Loucy (cell line): Measurements from ENCODE around the gene UBR4.

ENCODE experiments used
- EZH2phosphoT487 ChIP-seq: fragments of 200-600 bp; IDR thresholded peaks from 2 replicates; pipeline ENCODE4 v1.6.1; 2018; ENCODE audit warnings: antibody characterized with exemption, mild to moderate bottlenecking, moderate library complexity, borderline replicate concordance
- TF ChIP-seq, protein P1 (sequence below): fragments of 200-600 bp; sonication (generic); conservative IDR thresholded peaks from 2 replicates; pipeline ENCODE4 v1.5.1; 2014; ENCODE audit warnings: mild to moderate bottlenecking, antibody characterized with exemption, low read length

DNA sequence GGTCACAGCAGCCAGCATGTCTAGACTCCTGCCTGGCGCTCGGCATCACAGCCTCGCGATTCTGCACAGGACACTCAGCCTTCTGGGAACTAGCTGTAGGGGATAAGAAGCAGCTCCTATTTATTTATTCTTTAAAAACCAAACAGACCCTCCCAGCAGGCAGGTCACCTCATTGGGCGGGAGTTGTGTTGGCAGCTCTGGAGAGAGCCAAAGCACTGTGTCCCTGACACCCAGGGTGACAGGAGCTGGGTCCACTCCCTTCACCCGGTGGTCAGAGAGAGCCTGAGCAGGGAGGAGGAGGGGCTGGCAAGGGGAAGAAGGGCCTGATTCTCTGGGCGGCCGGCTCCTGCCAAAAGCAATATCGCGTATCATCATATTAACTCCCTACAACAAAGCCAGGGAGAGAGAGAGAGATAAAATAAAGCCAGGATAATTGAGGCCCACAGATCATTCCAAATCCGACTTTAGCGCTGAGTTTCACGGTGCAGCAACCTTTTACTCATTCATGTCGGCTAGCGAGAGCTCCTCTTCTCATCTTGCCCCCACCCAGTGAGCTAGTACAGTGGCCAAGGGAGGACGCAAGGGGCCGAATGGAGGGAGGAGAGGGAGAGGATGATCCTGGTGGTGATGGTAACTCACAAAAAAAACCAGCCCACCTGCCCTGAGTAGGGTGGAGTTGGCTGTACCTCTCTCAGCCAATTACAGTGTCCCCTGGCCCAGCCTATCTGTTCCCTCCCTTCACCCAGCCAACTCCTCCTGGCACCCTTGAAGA lies 173.8 kb downstream of the UBR4 start:
- TF ChIP-seq, protein P1, sequence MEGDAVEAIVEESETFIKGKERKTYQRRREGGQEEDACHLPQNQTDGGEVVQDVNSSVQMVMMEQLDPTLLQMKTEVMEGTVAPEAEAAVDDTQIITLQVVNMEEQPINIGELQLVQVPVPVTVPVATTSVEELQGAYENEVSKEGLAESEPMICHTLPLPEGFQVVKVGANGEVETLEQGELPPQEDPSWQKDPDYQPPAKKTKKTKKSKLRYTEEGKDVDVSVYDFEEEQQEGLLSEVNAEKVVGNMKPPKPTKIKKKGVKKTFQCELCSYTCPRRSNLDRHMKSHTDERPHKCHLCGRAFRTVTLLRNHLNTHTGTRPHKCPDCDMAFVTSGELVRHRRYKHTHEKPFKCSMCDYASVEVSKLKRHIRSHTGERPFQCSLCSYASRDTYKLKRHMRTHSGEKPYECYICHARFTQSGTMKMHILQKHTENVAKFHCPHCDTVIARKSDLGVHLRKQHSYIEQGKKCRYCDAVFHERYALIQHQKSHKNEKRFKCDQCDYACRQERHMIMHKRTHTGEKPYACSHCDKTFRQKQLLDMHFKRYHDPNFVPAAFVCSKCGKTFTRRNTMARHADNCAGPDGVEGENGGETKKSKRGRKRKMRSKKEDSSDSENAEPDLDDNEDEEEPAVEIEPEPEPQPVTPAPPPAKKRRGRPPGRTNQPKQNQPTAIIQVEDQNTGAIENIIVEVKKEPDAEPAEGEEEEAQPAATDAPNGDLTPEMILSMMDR, result no peak
- TF ChIP-seq EZH2phosphoT487, result no peak
